NCI-H748 treated with DMSO at 0.1 percent for 48 hours (cell line): ENCODE measurements around the gene KNSTRN.
A peak's percentile ranks its signal among the peaks of the same experiment; 100 is the strongest.

Source experiments
- DNase-seq: peaks from one replicate; lab custom pipeline; 2025; lab: John Stamatoyannopoulos, UW

KNSTRN gene

DNA sequence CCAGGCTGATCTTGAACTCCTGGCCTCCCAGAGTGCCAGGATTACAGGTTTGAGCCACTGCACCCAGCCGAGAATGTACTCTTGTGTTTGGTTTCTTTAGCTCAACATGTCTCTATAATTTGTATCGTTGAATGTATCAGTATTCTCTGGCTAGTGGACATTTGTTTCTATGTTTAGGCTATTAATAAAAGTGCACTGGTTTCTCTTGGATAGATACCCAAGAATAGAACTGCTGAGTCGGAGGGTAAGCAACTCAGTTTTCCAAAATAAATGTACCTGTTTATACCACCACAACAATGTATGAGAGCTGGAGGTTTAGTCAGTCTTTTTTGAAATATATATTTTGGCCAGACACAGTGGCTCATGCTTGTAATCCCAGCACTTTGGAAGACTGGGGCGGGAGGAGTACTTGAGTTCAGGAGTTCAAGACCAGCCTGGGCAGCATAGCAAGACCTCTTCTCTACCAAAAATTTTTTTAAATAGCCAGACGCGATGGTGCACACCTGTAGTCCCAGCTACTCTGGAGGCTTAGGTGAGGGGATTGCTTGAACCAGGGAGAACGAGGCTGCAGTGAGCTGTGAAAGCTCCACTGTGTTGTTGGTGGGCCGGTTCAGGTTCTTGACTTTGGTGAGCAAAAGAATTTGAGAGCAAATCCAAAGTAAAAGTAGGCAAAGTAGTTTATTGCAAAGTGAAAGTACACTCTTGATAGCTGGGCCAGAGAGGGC is 15.3 kb downstream of the KNSTRN start:
- no peak for DNase-seq

DNA sequence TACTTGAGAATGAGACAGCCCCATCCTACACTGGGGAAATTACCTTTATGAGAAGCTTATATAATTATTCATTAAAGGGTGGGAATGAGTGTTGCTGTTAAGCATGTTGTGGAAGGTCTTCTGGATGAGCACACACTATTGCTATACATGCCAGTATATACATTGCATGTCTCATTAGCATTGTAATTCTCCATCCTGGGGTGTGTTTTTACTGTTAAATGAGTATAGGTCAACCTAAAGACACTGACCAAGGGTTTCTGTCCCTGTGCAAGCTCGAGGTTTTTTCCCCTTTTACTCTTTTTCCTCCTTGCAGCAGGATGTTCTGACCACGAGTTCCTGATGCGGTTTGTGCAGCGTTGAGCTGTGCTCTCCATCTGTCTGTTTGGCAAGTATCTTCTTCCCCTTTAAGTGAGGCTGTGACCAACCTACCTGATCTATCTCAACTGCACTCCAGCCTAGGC is 15.9 kb downstream of the KNSTRN start:
- no peak for DNase-seq

DNA sequence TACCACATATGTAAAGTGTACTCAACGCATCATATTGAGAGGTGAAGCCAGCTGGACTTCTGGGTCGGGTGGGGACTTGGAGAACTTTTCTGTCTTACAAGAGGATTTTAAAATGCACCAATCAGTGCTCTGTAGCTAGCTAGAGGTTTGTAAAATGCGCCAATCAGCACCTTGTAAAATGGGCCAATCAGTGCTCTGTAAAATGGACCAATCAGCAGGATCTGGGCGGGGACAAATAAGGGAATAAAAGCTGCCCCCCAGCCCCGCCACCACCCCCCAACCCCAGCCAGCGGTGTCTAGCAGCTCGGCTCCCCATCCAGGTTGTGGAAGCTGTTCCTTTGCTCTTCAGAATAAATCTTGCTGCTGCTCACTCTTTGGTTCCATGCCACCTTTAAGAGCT is 16.8 kb downstream of the KNSTRN start:
- DNase-seq: no peak

DNA sequence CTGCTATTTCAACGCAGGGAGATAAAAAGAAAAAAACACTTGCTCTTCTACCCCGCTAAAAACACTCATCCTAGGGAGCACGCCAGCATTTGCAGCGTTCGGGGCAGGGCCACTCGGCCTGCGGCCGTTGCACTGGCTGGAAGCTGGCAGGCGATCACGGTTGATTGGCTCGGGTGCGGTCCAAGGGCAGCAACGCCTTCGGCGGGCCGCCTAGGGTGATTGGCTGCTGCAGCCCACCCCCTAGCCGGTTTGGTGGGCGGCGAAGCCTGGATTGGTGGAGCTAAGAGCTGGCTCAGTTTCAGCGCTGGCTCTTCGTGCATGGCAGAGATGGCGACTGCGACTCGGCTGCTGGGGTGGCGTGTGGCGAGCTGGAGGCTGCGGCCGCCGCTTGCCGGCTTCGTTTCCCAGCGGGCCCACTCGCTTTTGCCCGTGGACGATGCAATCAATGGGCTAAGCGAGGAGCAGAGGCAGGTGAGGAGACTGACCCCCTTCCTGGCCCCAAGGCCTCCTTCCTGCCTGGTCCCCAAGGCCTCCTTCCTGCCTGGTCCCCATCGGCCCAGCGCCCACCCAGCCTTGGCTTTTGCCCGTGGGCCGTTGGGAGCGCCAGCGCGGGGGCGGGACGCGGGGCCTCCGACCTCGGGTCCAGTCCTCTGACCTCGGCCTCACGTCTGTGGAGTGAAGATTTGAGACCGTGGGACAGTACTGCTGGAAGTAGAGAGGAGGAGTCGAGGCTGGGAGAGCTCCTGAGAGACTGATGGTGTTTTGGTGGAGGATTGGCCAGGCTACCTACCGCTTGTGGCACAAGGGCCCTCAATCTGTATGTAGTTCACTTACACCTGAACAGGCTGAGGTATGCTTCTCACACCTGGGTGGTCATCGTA is 23.2 kb downstream of the KNSTRN start, which contains the start of gene IVD:
IVD (plus strand) TSS at position 295 of the 881 bp plus-strand sequence; CDS start at position 328, 33 bp downstream.
- peak; percentile 59 for DNase-seq

DNA sequence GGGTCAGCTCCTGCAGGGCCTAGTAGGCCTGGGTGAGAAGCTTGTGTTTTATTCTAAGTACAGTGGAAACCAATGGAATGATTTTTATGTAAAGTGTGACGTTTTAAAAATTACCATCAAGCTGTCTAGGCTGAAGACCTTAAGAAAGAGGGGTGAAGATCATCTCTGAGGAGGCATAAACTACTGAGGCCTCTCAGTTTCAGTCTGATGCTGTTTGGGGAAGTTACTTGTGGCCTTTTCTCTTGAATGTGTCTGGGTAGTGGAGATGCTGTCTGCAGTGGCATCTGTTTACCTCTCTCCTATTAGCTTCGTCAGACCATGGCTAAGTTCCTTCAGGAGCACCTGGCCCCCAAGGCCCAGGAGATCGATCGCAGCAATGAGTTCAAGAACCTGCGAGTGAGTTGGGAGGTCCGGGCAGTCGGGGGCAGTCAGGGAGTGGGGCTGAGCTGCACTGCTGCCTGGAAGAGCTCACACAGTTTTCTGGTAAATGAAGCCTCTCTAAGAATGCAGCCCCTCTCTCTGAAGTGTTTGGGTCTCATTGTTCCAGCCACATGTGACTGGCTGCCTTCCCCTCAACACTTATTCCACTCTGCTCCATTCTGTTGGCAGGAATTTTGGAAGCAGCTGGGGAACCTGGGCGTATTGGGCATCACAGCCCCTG is 24.9 kb downstream of the KNSTRN start:
- DNase-seq: no peak

DNA sequence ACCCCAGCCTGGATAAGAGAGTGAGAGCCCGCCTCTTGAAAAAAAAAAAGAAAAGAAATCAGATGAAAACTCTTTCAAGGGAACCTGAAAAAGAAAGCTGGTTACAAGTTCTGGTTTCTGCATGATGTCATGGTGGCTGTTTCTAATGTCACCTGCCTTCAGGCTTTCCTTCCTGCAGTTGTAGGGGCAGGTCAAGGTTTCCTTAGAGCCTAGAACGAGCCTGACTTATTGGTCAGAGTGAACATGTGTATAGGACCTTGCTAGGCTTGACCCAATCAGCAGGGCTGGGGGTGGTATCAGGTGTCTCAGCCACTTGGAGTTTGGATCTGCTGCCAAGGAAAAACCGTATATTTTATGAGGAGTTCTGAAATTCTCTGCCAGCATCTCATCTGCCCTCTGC is 26.8 kb downstream of the KNSTRN start:
- no peak for DNase-seq

DNA sequence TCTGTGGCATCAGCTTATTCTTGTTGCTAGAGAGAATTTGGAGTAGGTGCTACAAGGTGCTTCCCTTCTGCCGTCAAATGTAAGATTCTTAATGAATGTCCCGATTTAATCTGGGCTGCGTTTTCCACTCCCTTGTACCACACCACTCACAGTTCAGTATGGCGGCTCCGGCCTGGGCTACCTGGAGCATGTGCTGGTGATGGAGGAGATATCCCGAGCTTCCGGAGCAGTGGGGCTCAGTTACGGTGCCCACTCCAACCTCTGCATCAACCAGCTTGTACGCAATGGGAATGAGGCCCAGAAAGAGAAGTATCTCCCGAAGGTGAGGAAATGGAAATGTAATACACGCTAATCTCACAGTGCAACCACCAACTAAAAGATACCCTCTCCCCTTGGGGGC is 28.0 kb downstream of the KNSTRN start:
- no peak for DNase-seq

DNA sequence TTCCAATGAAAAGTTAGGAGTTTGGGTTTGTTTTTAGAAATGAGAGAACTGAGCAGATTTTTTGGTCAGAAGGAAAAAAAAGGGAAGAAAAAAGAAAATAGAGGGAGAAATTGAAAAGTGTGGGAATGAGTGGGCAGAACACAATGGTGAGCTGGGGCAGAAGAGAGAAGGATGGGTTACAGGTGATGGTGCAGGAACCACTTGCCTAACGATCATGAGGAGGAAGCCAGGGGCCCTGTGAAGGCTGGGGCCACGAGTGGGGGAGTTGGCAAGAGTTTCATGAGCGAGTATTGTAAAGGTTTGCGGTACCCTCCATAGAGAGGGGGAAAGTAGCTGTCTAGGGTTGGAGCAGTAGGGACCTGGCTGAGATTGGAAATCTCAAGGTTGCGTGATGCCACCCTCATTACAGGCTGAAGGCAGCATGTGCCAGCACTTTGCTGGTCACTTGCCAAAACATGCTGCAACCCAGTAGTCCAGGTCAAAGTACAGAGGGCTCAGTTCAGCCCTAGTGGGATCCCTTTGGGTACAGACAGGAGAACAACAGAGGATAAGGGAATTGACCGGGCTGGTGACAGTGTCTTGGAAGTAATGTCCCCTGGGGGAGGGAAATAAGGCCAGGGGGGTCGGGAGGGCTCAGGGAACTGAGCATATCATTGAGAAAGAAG is 29.7 kb downstream of the KNSTRN start:
- no peak for DNase-seq

DNA sequence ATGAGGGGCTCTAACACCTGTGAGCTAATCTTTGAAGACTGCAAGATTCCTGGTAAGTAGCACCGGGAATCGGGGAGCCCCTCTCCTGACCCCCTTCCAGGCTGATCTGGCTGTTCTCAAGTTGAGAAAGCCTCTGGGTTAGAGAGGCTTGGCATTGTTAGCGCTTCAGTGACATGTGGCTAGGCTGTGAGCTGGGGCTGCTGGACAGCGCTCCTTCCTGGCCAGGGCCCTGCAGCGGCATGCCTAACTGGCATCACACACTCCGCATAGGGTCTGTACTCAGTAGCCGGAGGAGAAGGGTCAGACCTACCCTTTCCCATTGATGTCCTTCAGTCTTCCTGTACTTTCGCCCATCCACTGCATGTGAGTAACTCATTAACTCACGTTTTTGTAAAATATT is 30.5 kb downstream of the KNSTRN start:
- DNase-seq: no peak

DNA sequence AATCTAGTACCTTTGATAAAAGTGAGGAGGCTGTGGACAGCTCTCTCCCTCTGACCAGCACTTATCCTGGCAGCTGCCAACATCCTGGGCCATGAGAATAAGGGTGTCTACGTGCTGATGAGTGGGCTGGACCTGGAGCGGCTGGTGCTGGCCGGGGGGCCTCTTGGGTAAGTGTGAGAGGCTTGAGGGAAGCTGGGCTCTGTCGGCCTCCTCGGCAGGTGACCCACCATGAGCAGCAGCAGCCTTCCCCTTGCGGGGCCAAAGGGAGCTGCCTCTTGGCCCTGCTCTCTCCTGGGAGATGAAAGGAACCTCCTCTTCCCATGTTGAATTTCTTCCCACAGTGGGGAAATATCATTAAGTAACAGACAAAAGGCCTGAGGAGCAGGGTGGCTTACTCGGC is 32.3 kb downstream of the KNSTRN start:
- no peak for DNase-seq

DNA sequence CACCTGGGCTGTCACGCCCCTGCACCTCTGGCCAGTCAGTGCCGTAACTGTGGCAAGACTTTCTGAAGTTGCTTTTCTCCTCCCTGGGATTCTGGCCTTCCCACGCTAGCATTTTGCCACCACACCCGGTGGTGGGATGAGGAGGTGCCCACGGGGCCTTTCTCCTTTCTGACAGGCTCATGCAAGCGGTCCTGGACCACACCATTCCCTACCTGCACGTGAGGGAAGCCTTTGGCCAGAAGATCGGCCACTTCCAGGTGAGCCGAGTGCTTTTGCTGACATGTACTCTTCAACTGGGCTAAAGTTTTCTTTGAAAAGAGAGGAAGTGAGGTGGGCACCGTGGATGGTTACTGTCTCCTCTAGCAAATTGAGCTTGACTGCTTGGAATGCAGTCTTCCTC is 32.7 kb downstream of the KNSTRN start:
- no peak for DNase-seq

DNA sequence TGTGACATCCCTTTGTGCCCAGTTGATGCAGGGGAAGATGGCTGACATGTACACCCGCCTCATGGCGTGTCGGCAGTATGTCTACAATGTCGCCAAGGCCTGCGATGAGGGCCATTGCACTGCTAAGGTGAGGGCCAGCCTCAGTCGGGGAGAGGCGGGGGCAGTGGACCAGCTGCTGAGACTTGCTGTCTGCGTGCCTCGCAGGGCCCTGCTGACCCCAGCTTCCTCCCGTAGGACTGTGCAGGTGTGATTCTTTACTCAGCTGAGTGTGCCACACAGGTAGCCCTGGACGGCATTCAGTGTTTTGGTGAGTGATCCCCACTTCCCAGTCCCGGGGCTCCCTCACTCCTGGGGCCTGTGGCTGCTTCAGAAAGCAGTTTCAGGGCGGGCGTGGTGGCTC is 33.5 kb downstream of the KNSTRN start:
- no peak for DNase-seq

DNA sequence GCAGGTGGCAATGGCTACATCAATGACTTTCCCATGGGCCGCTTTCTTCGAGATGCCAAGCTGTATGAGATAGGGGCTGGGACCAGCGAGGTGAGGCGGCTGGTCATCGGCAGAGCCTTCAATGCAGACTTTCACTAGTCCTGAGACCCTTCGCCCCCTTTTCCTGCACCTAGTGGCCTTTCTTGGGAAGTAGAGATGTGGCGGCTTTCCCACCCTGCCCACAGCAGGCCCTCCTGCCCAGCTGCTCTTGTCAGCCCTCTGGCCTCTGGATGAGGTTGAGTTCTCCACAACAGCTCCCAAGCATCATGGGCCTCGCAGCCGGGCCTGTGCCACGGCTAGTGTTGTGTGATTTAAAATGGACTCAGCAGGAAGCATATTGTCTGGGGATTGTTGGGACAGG is 35.6 kb downstream of the KNSTRN start:
- no peak for DNase-seq

DNA sequence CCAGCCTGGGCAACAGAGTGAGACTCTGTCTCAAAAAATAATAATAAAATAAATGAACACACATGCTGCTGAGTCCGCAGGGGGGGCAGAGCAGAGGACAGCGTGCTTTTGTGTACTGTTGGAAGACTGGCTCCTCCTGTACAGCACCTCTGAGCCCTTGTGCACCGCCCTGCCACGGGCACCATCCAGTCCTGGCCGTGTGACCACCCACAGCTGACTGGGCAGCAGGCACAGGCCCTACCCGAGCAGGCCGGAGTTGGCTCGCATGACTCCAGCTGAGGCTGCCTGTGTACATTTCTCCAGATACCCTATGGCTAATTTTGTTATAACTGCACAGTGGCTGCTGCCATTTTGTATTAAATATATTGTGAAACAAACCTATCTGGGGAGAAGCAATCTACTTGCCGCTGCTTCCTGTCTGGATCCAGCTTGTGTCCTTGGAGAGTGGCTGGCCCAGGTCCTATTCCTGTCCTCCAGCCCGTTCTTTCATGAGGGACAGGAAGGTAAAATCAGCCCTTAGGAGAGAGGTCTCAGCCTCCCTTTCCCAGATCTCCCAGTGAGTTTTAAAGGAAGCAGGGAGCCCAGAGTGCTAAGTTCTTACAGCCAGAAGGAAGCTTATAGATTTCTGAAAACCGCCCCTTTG is 37.7 kb downstream of the KNSTRN start:
- DNase-seq: no peak

DNA sequence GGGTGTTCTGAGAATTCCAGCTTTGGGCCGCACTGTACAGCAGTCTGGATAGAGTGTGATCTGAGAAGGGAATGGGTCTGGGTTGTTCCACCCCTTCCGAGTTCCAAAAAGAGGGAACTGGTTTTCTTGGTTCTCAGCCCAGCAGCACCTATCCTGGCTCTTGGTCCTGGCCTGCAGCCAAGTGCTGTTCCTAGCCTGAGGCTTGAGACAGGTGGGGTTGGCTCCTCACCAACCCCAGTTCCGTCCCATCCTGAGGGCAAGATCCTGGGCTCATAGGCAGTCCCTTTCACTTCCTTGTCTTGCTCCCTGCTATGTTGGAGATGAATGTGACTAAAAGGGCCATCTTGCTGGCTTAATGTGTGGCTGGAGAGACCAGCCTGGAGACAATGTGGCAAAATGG is 38.3 kb downstream of the KNSTRN start:
- DNase-seq: no peak

DNA sequence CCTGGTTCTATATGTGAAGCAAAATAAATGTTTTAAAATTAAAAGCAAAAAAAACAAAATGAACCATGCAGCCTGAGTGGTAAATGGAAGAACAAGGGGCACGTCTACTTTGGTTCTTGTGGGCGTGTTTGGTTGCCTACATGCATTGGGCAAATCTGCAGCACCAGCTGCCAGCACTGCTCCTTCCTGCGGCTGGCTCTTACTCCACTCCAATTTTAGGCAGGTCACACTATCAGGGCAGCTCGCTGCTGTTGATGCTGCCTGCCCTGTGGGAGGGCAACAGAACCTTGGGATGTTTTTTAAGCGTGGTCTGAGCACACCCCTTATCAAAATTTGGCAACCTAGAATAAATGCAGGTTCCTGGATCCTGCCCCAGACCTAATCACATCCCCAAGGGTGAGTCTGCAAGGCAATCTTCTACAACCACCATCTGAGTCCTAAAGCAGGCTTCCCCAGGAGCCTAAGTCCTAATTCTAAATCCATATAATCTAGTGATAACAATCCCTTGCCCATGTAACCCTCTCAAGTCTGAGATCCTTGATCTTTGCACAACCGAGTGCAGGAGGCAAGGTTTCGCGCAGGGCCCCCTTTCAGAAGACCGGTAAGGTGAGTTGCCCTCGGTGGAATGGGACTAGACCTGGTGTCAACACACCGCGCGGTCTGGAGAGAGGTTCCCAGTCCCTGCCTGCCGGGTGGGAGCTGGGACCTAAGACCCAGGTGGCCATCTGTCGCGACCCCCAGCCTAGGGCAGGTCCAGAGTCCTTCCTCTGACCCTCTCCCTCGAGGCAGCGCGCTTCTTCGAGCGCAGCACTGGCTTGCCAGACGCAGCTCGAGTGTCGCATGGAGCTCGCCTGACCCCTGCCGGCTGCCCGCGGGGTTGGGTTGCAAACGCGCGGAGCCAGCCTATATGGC is 39.0 kb downstream of the KNSTRN start:
- DNase-seq: peak; percentile 5

DNA sequence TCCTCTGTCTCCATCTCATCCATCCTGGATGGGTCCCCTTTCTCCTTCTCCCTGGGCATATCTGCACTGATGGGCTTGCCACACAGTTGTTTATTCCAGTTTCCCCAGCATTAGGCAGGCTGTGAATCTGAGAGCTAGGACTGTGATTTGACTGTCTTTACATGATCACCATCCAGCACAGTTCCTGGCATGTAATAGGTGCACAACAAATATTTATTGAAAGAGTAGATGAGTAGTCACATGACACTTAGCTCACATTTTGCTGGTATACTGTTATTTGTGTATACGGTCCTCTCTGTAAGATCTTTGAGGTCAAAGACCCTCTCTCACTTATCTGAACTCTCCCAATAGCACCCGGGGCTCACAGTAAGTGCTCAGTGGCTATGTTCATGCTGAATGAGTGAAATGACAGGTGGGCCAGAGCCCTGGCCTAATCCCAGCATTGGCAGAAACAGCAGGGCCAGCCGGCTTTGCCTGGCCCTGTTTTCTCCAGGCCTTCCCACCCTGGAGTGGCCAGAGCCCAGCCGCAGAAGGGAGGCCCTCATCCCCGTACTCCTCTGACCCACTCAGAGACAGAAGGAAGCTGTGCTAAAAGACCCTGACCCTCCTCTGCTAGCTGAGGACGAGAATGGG is 42.1 kb downstream of the KNSTRN start:
- DNase-seq: no peak

DNA sequence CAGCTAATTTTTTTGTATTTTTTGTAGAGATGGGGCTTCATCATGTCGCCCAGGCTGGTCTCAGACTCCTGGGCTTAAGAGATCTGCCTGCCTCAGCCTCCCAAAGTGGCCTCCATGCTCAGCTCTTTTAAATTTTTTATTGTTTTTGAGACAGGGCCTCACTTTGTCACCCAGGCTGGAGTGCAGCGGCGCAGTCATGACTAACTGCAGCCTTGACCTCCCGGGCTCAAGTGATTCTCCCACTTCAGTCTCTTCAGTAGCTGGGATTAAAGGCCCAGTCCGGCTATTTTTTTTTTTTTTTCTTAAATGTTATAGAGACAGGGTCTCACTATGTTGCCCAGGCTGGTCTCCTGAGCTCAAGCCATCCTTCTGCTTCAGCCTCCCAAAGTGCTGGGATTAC is 43.2 kb downstream of the KNSTRN start:
- no peak for DNase-seq

DNA sequence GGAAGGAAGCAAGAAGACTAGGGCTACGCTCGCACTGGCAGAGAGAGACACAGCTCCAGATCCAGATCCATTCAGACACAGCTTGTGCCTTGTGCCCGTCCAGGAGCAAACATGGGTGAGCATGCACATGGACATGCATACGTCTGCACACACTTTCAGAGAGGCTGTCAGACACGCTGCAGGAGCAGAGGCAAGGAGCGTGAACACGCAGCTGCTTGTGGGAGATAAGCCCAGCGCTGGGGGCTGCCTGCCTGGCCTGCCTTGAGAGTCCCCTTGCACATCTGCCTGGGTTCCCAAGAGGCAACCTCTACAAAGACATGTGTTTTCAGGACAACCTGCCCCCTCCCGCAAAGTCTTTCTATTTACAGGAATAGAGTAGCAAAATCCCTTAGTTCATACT is 44.7 kb downstream of the KNSTRN start:
- no peak for DNase-seq

DNA sequence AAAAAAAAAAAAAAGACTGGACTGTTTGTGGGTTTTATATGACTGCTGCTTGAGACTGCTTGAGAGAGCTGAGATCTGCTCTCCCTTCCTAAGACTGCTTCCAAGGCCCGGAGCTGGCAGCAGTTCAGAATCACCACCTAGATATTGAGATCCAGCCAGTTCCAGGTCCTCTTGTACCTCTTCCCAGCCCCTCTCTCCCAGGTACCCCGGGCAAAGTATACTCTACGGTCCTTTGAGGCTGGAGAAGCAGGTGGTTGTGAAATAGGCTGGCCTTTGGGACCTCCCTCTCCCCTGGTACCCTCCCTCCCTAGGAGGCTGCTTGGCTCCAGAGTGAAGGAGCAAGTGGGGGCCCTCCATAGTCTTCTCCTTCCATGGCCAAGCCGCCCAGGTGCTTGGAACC is 45.7 kb downstream of the KNSTRN start:
- no peak for DNase-seq
